ENCODE data around the gene SLC16A12. TPM values are rescaled to one million over a fixed set of nuclear protein-coding genes. Genes with fewer than 3 reads are reported as not detected.

The SLC16A12 gene
- total RNA-seq, 1 experiment from 2014 or later, result 0.77 TPM

DNA sequence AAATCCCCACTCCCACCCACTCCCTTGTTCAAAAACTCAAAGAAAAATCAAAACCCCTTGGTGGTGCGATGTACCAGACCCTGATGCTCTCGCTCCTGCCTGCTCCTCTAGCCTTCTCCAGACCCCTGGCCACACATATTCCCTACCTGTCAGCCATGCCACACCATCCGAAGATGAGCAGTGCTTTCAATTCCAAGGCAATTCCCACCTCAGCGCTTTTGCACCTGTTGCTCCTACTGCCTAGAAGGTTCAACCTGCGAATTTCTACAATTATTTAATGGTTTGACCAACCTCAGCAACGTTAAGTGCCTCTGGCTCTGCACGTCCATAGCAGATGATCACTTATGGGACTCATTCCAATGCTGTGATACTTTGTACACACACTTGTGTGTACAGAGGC lies 11.1 kb downstream of the SLC16A12 start:
- peak overlapping the region; percentile 30 for H3K18ac ChIP-seq (ENCODE audit: insufficient read length, low read depth, low read length)
- no peaks in the 10 kb centered on the region for H3K79me1 ChIP-seq (ENCODE audit: insufficient read depth, low read depth, low read length, poor library complexity, severe bottlenecking)
- H4K8ac ChIP-seq (replicated peaks; ENCODE audit: insufficient read length, low read depth, low read length), result no peak overlapping the region
- no peak overlapping the region for H3K4ac ChIP-seq (ENCODE audit: low read depth, low read length)
- no peaks in the 10 kb centered on the region for H3K27me3 ChIP-seq (ENCODE audit: insufficient read depth, low read length)
- H3K27me3 Mint-ChIP-seq (ENCODE audit: low read depth), result peaks cover 2% of the 10 kb centered on the region; the same call in 1 of the 2 replicates
- H3K27ac ChIP-seq (ENCODE audit: insufficient read length, low read depth, low read length), result no peak overlapping the region
- H3K9me3 Mint-ChIP-seq, result no peaks in the 10 kb centered on the region
- H2BK120ac ChIP-seq (ENCODE audit: low read depth, low read length, poor library complexity, severe bottlenecking), result no peak overlapping the region
- no peak overlapping the region for H3K27ac Mint-ChIP-seq
- no peak overlapping the region for H3T11ph ChIP-seq (ENCODE audit: low read length)
- no peak overlapping the region for H3K23ac ChIP-seq (ENCODE audit: insufficient read length, low read depth, low read length)
- H3K56ac ChIP-seq (ENCODE audit: insufficient read length, low read depth, low read length), result no peak overlapping the region
- no peaks in the 10 kb centered on the region for H3K79me2 ChIP-seq (ENCODE audit: insufficient read depth, low read length)
- H2BK15ac ChIP-seq (ENCODE audit: low read depth, low read length), result no peak overlapping the region
- no peaks in the 10 kb centered on the region for H3K4me1 ChIP-seq (ENCODE audit: insufficient read depth, low read length)
- H3K9ac ChIP-seq (ENCODE audit: extremely low read depth, insufficient read length, low read length), result no peak overlapping the region
- H2AK5ac ChIP-seq (ENCODE audit: insufficient read length, low read length), result no peak overlapping the region
- no peak overlapping the region for H4K91ac ChIP-seq (ENCODE audit: insufficient read length, low read depth, low read length)
- no peak overlapping the region for H2BK12ac ChIP-seq (ENCODE audit: insufficient read length, low read depth, low read length)
- WGBS (ENCODE audit: extremely low coverage, insufficient read length, low lambda C conversion rate), result no CpG with 5 or more reads among the region's 7 CpGs
- no peaks in the 10 kb centered on the region for H4K20me1 ChIP-seq (ENCODE audit: control insufficient read depth, insufficient read depth, insufficient read length)
- no peak overlapping the region for H3K14ac ChIP-seq (ENCODE audit: insufficient read depth, low read length)
- H2BK20ac ChIP-seq (ENCODE audit: low read depth, low read length, poor library complexity, severe bottlenecking), result no peak overlapping the region
- DNase-seq, result no peak
- TF ChIP-seq, protein P1, sequence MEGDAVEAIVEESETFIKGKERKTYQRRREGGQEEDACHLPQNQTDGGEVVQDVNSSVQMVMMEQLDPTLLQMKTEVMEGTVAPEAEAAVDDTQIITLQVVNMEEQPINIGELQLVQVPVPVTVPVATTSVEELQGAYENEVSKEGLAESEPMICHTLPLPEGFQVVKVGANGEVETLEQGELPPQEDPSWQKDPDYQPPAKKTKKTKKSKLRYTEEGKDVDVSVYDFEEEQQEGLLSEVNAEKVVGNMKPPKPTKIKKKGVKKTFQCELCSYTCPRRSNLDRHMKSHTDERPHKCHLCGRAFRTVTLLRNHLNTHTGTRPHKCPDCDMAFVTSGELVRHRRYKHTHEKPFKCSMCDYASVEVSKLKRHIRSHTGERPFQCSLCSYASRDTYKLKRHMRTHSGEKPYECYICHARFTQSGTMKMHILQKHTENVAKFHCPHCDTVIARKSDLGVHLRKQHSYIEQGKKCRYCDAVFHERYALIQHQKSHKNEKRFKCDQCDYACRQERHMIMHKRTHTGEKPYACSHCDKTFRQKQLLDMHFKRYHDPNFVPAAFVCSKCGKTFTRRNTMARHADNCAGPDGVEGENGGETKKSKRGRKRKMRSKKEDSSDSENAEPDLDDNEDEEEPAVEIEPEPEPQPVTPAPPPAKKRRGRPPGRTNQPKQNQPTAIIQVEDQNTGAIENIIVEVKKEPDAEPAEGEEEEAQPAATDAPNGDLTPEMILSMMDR (conservative IDR thresholded peaks at IDR 0.05), result no peak
- no peak overlapping the region for H3K4me3 Mint-ChIP-seq
- H3K23me2 ChIP-seq (ENCODE audit: insufficient read length, low read depth, low read length, poor library complexity, severe bottlenecking), result no peaks in the 10 kb centered on the region
- H4K5ac ChIP-seq (ENCODE audit: insufficient read length, low read depth, low read length), result no peak overlapping the region
- H3K4me2 ChIP-seq (ENCODE audit: insufficient read depth, insufficient read length, low read length), result no peak overlapping the region
- no peaks in the 10 kb centered on the region for H3K9me3 ChIP-seq (ENCODE audit: control insufficient read depth, low read depth, low read length)
- no peak overlapping the region for H2AFZ ChIP-seq (ENCODE audit: low read length)
- H3K36me3 Mint-ChIP-seq (ENCODE audit: insufficient read depth in 1 of 3, low read depth in 3 of 3), result no peaks in the 10 kb centered on the region
- H2BK5ac ChIP-seq (ENCODE audit: insufficient read length, low read length), result no peak overlapping the region
- no peaks in the 10 kb centered on the region for H3K4me1 Mint-ChIP-seq

Measured in H9 (cell line).